Measurements from ENCODE around the gene CRTAC1.
"Not testable (repeated sequence)": the region's sequence is repeated elsewhere in the genome, so short reads cannot be mapped to it uniquely, and the experiment has no call there.

CRTAC1 gene

DNA sequence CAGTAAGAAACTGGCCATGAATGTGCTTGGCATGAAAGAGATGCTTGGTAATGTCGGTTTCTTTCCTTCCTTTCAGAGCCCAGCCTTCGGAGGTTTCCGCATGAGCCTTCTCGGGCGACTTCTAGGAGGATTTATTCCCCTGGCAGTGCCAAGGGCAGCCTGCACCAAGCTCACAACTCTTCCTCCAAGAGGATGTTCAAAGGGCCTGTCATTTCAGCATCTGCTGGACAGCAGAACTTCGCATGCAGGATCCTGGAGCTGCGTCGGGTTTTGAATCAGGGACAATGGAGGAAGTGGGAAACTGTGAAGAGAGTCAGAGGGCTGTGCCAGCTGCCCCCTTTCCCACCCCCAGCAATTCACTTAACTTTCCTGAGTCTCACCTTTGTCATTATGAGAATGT, 159.4 kb downstream of the CRTAC1 start:
- no peak for DNase-seq (ENCODE audit: low spot score)

DNA sequence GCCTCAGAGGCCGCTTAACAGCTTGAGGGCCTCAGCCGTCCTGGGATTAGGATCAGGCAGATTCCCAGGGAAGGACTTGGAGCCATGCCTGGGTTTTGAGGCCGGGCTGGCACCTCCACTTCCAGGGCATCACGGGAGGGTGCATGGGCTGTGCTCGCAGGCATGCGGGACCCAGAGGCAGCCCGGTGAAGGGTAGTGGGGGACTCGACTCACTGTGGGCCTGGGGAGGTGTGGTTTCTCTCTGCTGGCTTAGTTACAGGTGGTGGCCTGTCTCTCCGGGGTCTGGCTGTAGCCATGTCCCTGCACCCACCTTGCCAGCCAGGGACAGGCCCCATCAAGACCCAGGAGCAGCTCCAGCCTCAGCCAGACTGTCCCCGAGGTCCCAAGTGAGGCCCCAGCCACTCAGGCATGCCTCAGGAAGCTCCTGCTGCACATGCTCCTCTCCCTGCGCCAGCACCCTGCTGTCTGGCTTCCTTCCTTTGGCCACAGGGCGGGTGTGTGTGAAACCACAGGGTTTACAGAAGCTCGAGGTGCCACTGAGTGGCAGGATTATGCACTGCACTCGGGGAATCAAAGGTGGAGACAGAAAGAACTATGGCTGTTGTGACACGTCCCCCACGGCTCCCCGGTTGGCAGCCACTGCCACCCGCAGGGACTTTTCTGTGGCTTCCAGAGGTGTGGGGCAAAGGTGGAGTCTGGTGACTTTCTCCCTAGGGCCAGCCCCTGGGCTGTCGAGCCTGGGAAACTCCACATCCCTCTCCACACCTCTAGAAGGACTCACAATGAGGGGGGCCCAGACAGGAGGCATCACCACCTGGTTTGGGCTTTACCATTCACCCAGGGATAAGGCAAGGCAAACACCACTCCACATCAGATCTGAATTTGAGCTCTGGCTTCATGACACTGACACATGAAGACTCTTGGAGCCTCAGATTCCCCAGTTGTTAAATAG, 161.1 kb downstream of the CRTAC1 start:
- DNase-seq (ENCODE audit: low spot score): peak; percentile 90

DNA sequence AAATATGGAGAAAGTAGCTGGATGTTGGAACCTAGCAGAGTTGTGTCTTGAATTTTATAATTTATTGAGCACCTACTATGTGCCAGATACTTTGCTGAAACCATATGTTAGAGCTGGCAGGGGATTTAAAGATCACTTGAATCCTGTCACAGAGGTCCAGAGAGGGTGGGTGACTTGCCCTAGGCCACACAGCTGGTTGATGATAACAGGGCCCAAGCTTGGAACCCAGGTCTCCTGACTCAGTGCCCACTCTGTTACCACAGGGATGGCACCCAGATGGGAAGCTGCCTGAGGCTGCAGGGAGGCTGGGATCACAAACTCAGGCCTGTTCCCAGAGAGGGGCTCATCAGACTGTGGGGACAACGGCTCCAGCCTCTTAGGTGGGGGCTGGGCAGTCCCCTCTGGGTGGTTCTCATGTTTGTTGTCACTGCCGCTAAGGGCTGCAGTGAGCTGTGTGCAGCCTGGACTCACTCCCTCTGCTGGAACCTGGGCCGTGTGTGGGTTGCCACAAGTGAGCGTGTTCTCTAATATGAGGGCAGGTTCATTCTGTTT, 162.2 kb downstream of the CRTAC1 start:
- DNase-seq (ENCODE audit: low spot score): no peak

DNA sequence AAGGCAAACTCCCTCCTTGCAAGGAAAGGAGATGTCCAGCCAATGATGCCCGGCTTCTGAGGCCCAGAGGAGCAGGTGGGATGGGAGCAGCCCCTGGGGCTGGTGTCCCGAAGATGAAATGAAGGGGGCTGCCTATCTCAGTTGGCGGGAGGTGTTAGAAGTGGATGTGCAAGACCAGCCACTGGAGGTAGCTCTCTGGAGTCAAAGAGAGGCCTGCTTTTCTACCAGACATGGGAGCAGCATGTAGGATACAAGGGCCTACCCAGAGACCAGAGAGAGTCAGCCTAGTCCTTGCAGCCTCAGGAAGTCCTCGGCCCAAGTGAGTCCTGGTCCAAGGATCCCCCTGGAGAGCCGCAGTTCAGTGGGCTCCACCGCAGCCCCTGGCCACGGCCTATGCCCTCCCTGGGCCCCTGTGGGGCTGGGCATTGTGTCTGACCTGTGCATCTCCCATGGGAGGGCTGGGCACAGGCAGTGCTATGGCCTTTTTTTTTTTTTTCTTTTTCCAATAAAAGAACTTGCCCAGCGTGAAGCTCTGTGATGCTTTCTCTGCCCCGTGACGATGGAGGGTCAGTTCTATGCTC, 163.1 kb downstream of the CRTAC1 start:
- no peak for DNase-seq (ENCODE audit: low spot score)

DNA sequence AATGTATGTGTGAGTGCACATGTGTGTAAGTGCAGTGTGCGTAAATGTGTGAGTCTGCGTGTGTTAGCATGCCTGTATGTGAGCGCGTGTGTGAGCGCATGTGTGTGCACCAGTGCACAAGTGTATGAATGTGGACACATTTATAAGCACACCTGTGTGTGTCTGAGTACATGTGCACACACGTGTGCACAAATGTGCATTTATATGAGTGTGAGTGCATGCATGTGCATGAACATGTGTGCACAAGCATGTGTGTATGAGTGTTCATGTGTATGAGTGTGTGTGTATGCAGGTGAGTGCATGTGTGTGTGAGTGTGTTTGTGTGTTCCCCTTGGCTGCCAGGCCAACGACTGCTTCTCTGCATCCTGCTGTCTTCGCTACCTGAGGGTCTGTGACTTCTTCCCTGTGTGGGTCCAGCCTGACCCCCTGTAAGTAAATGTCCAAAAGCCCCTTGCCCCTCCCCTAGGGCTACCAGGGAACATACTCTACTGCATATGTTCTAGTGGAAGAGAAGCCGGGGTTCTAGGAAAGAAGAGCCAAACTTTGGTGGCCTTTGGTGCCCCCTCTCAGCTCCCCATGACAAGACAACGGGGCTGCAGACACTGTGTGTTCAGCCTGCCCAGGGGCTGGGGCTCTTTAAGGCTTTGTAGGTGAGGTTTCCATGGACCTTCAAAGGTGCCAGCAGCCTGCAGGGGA, 163.7 kb downstream of the CRTAC1 start:
- no peak for DNase-seq (ENCODE audit: low spot score)

DNA sequence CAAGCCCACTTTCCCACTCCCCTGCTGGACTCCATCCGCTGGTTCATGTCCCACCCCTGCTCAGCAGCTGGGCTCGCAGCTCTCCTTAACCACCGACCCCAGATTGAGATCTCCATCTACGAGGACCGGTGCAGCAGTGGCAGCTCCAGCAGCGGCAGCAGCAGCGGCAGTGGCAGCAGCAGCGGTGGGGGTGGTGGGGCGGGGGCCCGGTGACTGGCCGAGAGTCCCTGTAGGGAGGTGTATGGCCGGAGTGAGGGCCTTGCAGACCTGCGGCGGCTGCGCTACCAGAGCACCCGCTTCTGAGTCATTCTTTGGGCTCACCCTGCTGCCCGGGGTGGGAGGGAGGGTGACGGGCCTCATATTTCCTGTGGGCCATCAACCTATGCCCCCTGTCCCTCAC, 164.9 kb downstream of the CRTAC1 start:
- DNase-seq (ENCODE audit: low spot score): no peak

DNA sequence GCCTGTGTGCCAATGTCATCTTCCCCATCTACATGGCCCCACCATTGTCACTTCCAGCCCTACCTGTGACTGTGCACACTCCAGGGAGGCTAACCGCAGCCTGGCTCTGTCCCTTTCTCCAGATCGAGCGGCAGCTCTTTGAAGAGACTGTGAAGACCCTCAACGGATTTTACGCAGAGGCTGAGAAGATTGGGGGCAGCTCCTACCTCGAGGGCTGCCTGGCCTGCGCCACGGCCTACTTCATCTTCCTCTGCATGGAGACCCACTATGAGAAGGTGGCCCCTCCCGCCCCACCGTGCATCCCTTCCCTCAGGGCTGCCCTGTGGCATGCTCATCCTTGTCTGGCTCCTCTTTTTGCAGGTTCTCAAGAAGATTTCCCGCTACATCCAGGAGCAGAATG, 166.6 kb downstream of the CRTAC1 start:
- no peak for DNase-seq (ENCODE audit: low spot score)

DNA sequence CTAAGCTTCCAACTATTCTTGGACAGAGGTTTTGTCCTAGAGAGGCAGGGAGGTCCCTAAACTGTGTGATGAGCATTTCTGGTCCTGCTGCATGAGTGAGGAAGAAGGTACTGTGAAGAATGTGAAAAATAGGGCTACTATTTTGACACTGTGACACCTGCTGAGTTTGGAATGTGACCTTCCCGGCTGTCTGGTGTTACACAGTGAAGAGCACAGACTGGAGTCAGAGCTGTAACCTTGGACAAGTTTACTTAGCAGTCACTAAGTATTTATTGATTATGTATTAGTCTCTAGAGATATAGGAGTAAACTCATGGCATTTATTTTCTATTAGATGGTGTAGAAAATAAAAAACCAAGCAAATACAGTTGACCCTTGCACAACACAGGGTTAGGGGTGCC, 168.5 kb downstream of the CRTAC1 start:
- peak; percentile 76 for DNase-seq (ENCODE audit: low spot score)

DNA sequence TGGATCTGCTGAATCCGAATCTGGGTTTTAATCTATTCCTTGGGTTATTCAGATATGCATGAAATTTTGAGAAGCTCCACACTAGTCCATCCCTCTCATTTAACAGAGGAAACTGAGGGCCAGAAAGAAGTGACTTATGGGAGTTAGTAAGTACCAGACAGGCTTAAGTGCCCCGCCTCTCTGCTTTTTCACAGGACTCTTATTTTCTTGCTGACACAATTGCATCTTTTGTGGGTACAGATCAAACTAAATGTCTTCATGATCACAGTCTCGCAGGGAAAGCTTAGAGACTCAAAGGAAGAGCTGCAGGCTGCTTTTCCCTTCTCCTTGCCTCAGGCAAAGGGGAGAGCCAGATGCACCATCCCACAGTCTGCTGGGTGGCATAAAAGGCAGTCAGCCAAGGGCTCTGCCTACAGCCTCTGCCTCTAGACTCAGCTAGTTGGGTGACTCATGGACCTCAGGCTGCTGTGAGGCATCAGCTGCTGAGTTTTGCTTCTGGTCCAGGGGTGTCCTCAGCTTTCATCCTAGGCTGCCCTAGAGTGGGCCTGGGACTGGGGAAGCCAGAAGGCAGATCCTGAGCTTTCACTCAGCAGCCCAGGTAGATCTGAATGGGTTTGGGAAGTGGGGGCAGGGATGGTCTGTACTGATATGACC, 169.2 kb downstream of the CRTAC1 start:
- DNase-seq (ENCODE audit: low spot score): peak; percentile 40

DNA sequence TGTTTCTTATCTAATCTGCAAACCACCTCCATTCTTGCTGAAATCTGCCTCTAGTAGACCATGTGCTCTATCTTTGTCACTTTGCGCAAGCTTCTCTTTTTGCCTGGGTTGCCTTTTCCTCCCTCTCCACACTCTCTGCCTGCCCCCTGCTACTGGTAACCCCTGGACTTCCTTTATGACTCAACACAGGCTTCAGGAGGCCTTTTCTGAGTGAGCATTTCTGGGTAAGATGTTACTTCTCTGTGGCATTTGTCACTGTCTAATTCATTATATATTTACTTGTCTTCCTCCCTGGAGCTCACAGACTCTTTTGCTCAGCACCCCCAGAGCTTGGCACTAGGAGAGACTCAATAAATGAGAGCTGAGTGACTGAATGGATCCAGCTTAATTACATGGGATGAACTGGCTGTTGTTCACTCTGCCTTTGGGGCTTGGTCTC, 172.4 kb downstream of the CRTAC1 start:
- DNase-seq (ENCODE audit: low spot score): no peak

DNA sequence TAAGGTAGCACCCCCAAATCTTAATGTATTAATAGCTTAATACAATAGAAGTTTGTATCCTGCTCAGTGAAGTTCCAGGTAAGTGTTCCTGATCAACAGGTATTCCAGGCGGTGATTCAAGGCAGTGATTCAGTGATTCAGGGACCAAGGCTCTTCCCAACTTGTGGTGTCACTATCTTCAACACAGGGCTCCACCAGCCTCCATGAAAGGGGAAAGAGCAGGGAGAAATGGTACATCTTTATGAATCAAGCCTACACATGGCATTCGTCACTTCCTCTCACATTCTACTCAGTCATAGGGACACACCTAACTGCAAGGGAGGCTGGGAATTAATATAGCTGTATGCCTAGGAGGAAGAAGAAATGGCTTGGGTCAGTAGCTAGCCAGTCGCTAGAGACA, 175.7 kb downstream of the CRTAC1 start:
- DNase-seq (ENCODE audit: low spot score): no peak

DNA sequence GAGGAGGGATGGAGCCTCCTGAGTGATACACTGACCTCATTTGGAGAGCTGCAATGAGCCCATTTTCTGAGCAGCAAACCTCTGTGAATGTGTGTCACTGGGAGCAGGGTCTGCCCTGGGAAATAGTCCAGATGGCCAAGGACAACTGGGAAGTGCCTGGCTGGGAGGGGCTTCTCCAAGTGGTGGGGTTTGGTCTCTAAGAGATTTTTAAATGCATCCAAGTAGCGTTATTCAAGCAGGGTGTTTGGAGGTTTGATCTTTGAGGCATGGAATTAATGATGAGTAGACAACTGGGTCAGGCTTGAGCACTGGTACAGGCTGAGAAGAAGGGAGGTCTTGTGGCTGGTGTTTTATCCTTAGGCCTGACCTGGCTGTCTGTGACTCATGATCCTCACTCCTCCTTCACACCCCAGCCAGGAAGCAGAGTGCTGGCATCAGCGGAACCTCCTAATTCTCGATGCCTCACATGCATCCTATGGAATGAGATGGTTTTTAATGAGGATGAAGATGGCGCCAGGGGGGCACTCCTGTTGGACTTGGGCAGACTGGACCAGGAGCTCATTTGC, 177.5 kb downstream of the CRTAC1 start:
- DNase-seq (ENCODE audit: low spot score): no peak

DNA sequence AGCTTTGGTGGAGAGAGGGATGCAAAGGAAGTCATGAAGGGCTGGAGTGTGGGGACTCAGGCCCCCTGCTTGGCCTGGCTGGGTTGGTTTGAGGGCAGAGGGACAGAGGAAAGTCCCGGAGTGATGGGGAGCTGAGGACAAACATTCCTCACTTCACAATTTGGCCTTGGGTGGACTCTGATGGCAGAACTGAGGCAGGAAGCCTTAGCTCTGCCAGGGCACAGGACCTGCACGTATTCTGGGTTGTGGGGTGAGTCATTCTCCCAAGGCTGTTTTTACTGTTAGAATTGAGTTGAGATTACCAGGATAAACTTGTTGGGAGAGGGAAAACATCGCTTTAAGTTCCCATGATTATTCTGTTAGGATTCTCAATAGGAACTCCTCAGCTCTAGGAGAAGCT, 178.1 kb downstream of the CRTAC1 start:
- DNase-seq (ENCODE audit: low spot score): no peak

DNA sequence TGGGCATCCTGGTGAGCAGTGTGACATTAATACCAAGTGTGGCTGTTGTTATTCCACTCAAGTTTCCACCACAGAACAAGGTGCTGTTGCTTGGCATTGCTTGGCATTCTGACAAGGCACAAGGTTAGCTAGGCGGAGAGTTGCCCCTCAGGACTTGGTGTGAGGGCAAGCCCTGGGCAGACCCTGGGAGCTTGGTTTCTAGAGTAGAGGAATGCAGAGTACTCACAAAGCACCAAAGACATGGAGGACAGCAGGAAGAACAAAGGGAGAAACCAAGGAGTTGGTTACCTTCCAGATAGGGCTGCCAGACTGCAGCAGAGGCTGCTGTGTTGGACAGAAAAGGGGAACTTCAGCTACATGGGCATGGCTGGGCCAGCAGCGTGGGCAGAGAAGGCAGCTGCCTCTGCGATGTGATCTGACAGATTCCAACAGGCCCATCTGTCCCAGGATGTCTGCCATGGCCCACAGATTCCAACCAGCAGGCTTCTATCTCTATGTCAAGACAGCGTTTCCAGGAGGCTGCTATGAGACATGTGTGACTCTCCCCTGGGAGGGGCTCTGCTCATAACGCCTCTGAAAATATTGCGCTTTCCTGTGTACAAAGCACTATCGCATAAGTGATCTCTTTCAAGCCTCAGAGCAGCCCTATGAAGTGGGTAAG, 178.9 kb downstream of the CRTAC1 start:
- no peak for DNase-seq (ENCODE audit: low spot score)

DNA sequence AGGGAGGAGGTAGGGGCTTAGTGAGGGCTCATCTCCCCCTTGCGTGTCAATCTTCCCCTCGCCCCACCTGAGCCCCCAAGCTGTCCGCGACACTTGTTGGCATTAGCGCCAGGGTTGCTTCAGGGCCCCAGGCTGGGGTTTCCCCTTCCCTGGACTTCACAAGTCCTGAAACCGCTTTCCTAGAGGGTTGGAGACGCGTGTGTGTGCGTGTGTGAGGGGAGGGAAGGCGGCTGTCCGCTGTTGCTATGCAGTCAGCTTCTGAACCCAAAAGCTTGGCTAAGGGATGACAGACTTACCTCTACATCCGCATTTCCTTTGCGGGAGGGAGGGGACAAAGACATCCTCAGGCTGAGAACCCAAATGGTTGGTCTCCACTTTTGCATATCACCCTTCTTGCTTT, 180.0 kb downstream of the CRTAC1 start:
- DNase-seq (ENCODE audit: low spot score): no peak

DNA sequence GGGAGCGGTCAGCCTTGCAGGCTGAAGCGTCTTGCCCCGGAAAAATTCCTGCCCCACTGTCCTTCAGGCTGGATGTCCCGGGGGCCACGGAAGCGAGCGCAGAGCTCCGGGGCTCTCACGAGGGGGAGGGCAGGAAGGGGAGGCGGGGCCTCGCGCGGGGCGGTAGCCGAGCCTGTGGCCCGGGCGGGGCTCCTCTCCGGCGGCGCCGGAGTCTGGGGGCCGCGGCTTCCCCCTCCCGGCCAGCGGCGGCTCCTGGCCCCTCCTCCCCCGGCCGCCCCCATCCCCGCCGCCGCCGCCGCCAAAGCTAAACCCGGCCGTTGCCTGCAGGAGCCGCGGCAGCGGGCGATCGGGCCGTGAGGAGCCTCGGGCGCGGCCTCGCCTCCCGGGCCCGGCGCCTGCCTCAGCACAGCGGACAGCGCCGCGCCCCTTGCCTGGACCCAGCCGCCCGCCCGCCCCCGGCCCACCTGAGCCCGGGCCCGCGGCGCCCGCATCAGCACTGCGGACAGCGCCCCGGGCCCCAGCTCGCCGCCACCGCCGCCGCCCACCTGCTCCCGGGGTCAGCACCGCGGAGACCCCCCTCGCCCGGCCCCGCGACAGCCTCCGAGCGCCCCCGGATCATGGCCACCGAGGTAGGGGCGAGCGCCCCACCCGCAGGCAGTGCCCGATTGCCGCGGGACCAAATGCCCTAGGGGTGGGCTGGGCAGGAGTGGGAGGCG, 180.6 kb downstream of the CRTAC1 start, which contains the start of gene GOLGA7B:
TSS of gene GOLGA7B (plus strand) at position 157 of the 716 bp plus-strand sequence. CDS start at position 618, 461 bp downstream.
- peak; percentile 100 for DNase-seq (ENCODE audit: low spot score)

DNA sequence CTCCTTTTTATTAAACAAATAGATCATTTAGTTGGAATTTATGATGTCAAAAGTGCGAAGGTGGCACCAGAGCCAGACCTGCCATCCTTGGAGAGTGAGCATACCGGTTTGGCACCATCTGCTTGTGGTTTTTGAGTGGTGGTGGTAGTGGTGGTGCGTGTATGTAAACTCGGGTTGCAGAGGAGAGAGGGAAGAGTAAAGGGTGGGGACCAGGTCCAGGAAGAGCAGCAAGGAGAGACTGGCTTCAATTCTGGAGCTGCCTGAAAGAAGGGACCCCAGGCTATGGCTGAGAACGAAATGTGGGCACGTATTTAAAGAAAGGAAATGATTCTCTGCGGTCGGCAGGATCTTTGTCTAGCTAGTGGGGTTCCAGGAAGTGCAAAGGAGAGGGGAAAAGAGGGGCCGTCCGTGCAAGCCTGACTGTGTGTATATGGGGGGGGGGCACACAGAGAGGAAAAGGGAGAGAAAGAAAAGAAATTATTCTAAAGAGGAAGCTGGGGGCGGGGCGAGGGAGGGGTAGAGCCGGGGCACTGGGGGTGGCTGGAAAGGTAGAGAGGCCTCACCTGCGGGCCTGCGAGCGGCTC, 181.2 kb downstream of the CRTAC1 start:
- no peak for DNase-seq (ENCODE audit: low spot score)

DNA sequence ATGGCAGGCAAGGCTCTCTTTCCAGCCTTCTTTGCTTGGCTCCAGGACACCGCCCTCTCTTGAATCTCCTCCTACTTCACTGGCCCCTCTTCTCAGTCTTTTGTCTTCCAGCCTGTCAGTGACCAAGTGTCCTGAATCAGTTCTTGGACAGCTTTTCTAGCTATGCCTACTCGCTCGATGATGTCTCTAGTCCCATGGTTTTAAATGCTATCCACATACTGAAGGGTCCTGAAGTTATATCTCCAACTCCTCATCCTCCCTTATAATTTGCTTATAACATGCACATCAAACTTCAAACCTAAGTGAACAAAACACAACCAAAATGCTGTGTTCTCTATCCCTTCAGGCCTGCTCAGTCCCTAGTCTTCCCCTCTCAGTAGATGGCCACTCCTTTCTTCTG, 185.7 kb downstream of the CRTAC1 start:
- DNase-seq (ENCODE audit: low spot score): no peak

DNA sequence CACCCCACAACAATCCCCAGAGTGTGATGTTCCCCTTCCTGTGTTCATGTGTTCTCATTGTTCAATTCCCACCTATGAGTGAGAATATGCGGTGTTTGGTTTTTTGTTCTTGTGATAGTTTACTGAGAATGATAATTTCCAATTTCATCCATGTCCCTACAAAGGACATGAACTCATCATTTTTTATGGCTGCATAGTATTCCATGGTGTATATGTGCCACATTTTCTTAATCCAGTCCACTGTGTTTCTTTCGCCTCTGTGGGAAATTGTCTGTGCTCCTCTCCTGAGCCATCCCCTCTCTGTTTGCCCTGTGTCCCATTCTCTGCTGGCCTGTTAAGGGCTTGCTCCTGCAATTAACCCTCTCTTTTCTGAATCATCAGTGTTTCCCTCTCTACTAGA, 186.4 kb downstream of the CRTAC1 start:
- not testable (repeated sequence) for DNase-seq (ENCODE audit: low spot score)

DNA sequence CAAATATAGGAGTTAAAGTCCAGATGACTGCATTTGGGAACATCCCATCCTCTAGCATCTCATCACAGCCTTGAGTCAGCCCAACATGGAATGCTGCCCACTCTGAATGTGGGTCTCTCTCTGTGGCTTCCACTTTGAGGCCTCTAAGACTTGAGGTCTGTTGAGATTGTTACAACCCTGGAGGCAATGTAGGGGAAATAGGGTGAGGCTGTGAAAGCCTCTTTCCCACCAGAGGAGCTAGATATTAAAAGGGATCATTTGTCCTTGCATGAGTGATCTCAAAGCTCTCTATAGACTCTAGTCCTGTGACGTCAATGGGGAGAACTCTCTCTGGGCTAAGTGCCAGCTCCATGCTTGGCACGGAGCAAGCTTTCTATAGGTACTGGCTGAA, 187.1 kb downstream of the CRTAC1 start:
- no peak for DNase-seq (ENCODE audit: low spot score)

All from iPS-NIHi11 (cell line).